ENCODE measurements around the gene KCNIP3.

The KCNIP3 gene

GRCh38 chr2:95317123-95317500 lies 20.0 kb downstream of the KCNIP3 start:
- DNase-seq (ENCODE audit: low read depth): no peak
- H3K4me3 ChIP-seq (ENCODE audit: low read depth, low read length): no peak overlapping the region
- TF ChIP-seq CTCF (IDR thresholded peaks at IDR 0.05; ENCODE audit: low read depth, low read length, missing control alignments): no peak

- no peak for TF ChIP-seq CTCF (IDR thresholded peaks at IDR 0.05; ENCODE audit: low read depth, low read length, missing control alignments)
- no peak for DNase-seq (ENCODE audit: low read depth)
- H3K4me3 ChIP-seq (ENCODE audit: low read depth, low read length): no peak overlapping the region
Measured at GRCh38 chr2:95317665-95318425, 20.7 kb downstream of the KCNIP3 start.

GRCh38 chr2:95318431-95319220 lies 21.5 kb downstream of the KCNIP3 start:
- no peak for DNase-seq (ENCODE audit: low read depth)
- H3K4me3 ChIP-seq (ENCODE audit: low read depth, low read length): no peak overlapping the region
- TF ChIP-seq CTCF (IDR thresholded peaks at IDR 0.05; ENCODE audit: low read depth, low read length, missing control alignments): no peak

GRCh38 chr2:95319481-95320343 lies 22.6 kb downstream of the KCNIP3 start:
- DNase-seq (ENCODE audit: low read depth): no peak
- TF ChIP-seq CTCF (IDR thresholded peaks at IDR 0.05; ENCODE audit: low read depth, low read length, missing control alignments): no peak
- no peak overlapping the region for H3K4me3 ChIP-seq (ENCODE audit: low read depth, low read length)

- no peak overlapping the region for H3K4me3 ChIP-seq (ENCODE audit: low read depth, low read length)
- TF ChIP-seq CTCF (IDR thresholded peaks at IDR 0.05; ENCODE audit: low read depth, low read length, missing control alignments): no peak
- no peak for DNase-seq (ENCODE audit: low read depth)
Measured at GRCh38 chr2:95320344-95320712, 23.2 kb downstream of the KCNIP3 start.

- H3K4me3 ChIP-seq (ENCODE audit: low read depth, low read length): no peak overlapping the region
- DNase-seq (ENCODE audit: low read depth): no peak
- no peak for TF ChIP-seq CTCF (IDR thresholded peaks at IDR 0.05; ENCODE audit: low read depth, low read length, missing control alignments)
Measured at GRCh38 chr2:95320986-95321767, 24.0 kb downstream of the KCNIP3 start.
